Spleen (tissue), 11 donors: ENCODE results near the gene TMEM139. TPM values are rescaled to one million over a fixed set of nuclear protein-coding genes. Genes with fewer than 3 reads are reported as not detected.
A peak's percentile ranks its signal among the peaks of the same experiment; 100 is the strongest.

Experiments
- DNase-seq: peaks from one replicate; pipeline ENCODE4 v3.0.0-alpha.2; 2020
- H3K27ac ChIP-seq, 8 donors: fragments of 200-600 bp; sonication (generic) in 7 of 8; 1 replicate in 4 of 8; 2 replicates in 4 of 8; pipeline versions ENCODE4 v1.5.0 to v1.8.0; 2016 to 2021; ENCODE audit warnings: inconsistent platforms in 4 of 8, mild to moderate bottlenecking in 4 of 8, moderate library complexity in 1 of 8
- H3K27me3 ChIP-seq, 7 donors: fragments of 200-600 bp; sonication (generic) in 6 of 7; replicated peaks in 1 of 7; 1 replicate in 4 of 7; 2 replicates in 3 of 7; pipeline versions ENCODE4 v1.5.0 to v1.8.0; 2016 to 2021; ENCODE audit warnings: inconsistent platforms in 3 of 7, mild to moderate bottlenecking in 1 of 7
- H3K36me3 ChIP-seq, 6 donors: fragments of 200-600 bp; sonication (generic) in 5 of 6; 1 replicate in 4 of 6; 2 replicates in 2 of 6; pipeline versions ENCODE4 v1.5.0 to v1.8.0; 2016 to 2021; ENCODE audit warnings: inconsistent platforms in 2 of 6
- H3K4me1 ChIP-seq, 6 donors: fragments of 200-600 bp; sonication (generic) in 5 of 6; 1 replicate in 3 of 6; 2 replicates in 3 of 6; pipeline versions ENCODE4 v1.5.0 to v1.8.0; 2016 to 2021; ENCODE audit warnings: inconsistent platforms in 3 of 6
- H3K4me3 ChIP-seq, 8 donors: fragments of 200-600 bp; sonication (generic) in 7 of 8; 1 replicate in 4 of 8; 2 replicates in 4 of 8; pipeline versions ENCODE4 v1.5.0 to v1.8.0; 2016 to 2021; ENCODE audit warnings: inconsistent platforms in 4 of 8, mild to moderate bottlenecking in 4 of 8, moderate library complexity in 2 of 8
- H3K9me3 ChIP-seq, 8 donors: fragments of 200-600 bp; sonication (generic) in 7 of 8; 1 replicate in 4 of 8; 2 replicates in 4 of 8; pipeline versions ENCODE4 v1.5.0 to v1.8.0; 2016 to 2021; ENCODE audit warnings: inconsistent platforms in 4 of 8
- POLR2A ChIP-seq, 3 donors: fragments of 450-650 bp; IDR thresholded peaks; one replicate each; pipeline ENCODE4 v1.5.1; 2017; ENCODE audit warnings: antibody characterized with exemption in 3 of 3, mild to moderate bottlenecking in 1 of 3
- POLR2AphosphoS5 ChIP-seq, 3 donors: sonication (generic); formaldehyde crosslinking; IDR thresholded peaks; one replicate each; pipeline ENCODE4 v1.5.1; 2017; ENCODE audit warnings: antibody characterized with exemption in 3 of 3
- WGBS, 5 donors: extraction: QIAGEN DNeasy Blood & Tissue Kit in 3 of 5; methylation state at CpG; one replicate each; pipeline versions ENCODE4 v1.1.5 to v1.1.7; 2013 to 2018; 5-methylcytosine and 5-hydroxymethylcytosine counted together
- intact Hi-C: fragments of 100-400 bp; cut with DNase I; formaldehyde crosslinking; loops from one replicate; pipeline ENCODE4 v1.15.0; 2023; ENCODE audit warnings: low total_unique reads
- polyA plus RNA-seq, 3 donors: library from polyadenylated mRNA; stranded (reverse); fragments of 200-250 nt; gene quantifications; one replicate each; pipeline ENCODE4 v1.2.1, GENCODE V29; 2013
- total RNA-seq, 7 donors: library from RNA; depleted of rRNA in 3 of 7; stranded (reverse); fragments of >200 nt in 3 of 7; fragmentation: NEBNext Ultra II Directional in 4 of 7; extraction: Animal tissue kit (Norgen Biotek cat#: 25700) in 4 of 7; gene quantifications; one replicate each; pipeline versions ENCODE4 v1.1.0 to v1.2.1, GENCODE V29; 2016 to 2021
- TF ChIP-seq, protein P1 (sequence below), 11 experiments: fragments of 200-600 bp in 7 of 11; fragments of 450-650 bp in 4 of 11; sonication (generic) in 4 of 11; IDR thresholded peaks in 8 of 11; conservative IDR thresholded peaks in 3 of 11; 1 replicate in 7 of 11; 2 replicates in 4 of 11; pipeline versions ENCODE4 v1.4.0 to v1.8.0; 2016 to 2021; ENCODE audit warnings: antibody characterized with exemption in 11 of 11, inconsistent platforms in 4 of 11, mild to moderate bottlenecking in 1 of 11
- donor health status: healthy with polysubstance abuse.
- donor health status: DM: no; HTN: no; CAD: no; lungs with moderate emphysema.
- donor health status: DM: no; HTN: no; CAD: no.
- donor health status: Bipolar disorder and iron deficiency.
- donor health status: healthy.
- donor health status: DM: no; HTN: no; CAD: no.
- donor health status: DM: yes; HTN: yes; CAD: no.

The TMEM139 gene
- total and polyA plus RNA-seq, 10 donors: 0.52 to 2.3 (median 1.1) TPM

DNA sequence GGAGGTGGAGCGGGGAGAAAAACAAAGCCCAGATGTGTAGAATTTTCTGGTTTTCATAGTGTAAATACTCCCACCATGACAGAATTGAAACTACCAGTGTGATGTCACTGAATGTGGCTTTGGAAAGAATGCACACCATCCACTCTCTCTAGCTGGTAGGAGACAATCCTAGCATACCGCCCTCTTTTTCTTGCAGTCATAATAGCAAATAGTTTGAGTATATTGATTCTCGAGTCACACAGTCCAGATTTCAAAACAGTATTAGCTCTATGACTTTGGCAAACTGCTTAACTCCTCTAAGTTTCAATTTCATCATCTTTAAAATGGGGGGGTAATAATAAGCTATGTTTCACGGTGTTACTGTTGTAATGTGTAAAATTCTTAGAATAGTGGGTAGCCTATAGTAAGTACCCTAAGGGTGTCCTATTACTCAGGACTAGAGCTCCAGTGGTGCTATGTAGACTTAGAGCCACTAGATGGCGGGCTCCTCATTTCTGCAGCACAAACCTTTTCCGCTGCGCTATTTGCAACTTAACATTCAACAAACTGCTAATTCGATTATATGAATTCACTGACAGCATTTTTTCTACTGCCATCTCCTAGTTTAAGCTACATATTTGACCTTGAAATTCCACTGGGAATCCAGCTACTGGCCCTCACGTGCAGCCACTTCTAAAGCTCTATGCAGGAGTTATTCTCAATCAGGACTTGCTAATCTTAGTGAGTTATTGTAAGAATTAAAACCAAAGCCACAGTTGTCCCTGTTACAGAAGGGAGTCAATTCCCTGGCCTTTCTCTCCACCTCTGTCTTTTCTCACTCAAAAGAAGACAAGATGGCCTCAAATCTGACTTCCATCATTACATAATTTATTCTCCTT, 44.2 kb upstream of the TMEM139 start:
- Histone ChIP-seq H3K27ac (peak overlapping the region; percentile 39 to 93 (median 78)), H3K4me1 (peaks cover 0 to 50% (median 21%) of the 10 kb centered on the region in 6 donors), H3K9me3 (peaks cover 0 to 24% (median 20%) of the 10 kb centered on the region in 8 donors), H3K4me3 (peak overlapping the region in 1 of 8 donors; percentile 27), H3K27me3 (peaks cover 0 to 5% (median 0%) of the 10 kb centered on the region in 7 donors), H3K36me3 (no peaks in the 10 kb centered on the region)
- no peak for TF ChIP-seq POLR2AphosphoS5 (IDR thresholded peaks at IDR 0.05)
- TF ChIP-seq, protein P1, sequence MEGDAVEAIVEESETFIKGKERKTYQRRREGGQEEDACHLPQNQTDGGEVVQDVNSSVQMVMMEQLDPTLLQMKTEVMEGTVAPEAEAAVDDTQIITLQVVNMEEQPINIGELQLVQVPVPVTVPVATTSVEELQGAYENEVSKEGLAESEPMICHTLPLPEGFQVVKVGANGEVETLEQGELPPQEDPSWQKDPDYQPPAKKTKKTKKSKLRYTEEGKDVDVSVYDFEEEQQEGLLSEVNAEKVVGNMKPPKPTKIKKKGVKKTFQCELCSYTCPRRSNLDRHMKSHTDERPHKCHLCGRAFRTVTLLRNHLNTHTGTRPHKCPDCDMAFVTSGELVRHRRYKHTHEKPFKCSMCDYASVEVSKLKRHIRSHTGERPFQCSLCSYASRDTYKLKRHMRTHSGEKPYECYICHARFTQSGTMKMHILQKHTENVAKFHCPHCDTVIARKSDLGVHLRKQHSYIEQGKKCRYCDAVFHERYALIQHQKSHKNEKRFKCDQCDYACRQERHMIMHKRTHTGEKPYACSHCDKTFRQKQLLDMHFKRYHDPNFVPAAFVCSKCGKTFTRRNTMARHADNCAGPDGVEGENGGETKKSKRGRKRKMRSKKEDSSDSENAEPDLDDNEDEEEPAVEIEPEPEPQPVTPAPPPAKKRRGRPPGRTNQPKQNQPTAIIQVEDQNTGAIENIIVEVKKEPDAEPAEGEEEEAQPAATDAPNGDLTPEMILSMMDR (IDR thresholded peaks at IDR 0.05 in 8 of 11, conservative IDR thresholded peaks at IDR 0.05 in 3 of 11): peak; percentile 79 to 97 (median 93)
- no peak for DNase-seq
- WGBS, 5 donors: 18 to 31% (median 23%) methylated on average over 9 of the region's 9 CpGs
- intact Hi-C loops: loop anchor here (2.0 to 5.0 kb wide), 2 partner anchors 62 to 176 kb away; no protein-coding TSS in a partner anchor

DNA sequence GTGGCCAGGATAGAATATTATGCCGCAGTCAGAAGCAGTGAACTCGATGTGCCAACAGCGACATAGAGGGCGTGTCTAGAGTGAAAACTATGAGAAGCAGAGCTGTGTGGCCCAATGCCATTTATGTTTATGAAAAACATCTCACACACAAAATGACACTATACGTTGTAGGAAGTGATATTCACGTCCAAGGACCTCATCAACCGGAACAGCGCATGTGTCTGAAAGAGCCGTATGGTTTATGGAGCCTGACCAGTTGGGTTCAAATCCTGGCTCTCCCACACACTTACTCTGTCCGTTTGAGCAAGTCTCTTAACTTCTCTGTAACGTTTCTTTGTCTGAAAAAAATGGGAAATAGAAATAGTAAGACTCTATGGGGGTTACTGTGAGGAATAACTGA, 42.5 kb upstream of the TMEM139 start:
- DNase-seq: no peak
- Histone ChIP-seq H3K4me3 (no peak overlapping the region), H3K36me3 (no peaks in the 10 kb centered on the region), H3K27me3 (peaks cover 0 to 5% (median 0%) of the 10 kb centered on the region in 7 donors), H3K4me1 (peaks cover 0 to 55% (median 28%) of the 10 kb centered on the region in 6 donors), H3K27ac (no peak overlapping the region), H3K9me3 (peaks cover 0 to 6% (median 4%) of the 10 kb centered on the region in 8 donors)
- 76 to 86% (median 80%) methylated on average over 11 of the region's 11 CpGs for WGBS, 5 donors
- TF ChIP-seq POLR2AphosphoS5 (IDR thresholded peaks at IDR 0.05) (no peak), POLR2A (IDR thresholded peaks at IDR 0.05) (no peak)
- TF ChIP-seq, protein P1 (IDR thresholded peaks at IDR 0.05 in 8 of 11, conservative IDR thresholded peaks at IDR 0.05 in 3 of 11): no peak
- intact Hi-C loops: loop anchor here (5.0 kb wide), 1 partner anchor 60 kb away; no protein-coding TSS in a partner anchor

DNA sequence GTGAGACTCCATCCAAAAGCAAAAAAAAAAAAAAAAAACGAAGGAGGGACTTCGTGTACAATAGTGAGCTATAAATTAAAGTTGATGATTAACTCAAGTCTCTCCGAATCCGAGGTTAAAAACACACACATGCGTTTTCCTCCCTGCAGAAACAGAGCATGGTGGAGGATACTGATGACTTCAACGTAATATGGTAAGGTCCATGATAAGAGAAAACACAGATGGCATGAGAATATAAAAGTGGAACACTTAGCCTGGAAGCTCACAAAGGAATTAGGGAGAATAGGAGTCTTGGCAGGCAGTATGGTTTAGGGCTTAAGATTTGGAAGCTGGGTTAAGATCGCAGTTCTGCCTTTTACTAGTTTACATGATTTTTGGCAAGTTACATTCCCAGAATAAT, 41.6 kb upstream of the TMEM139 start:
- WGBS, 5 donors: 75 to 90% (median 85%) methylated on average over 7 of the region's 7 CpGs
- intact Hi-C loops: loop anchor here (5.0 kb wide), 1 partner anchor 59 kb away; no protein-coding TSS in a partner anchor
- no peak overlapping the region for H3K4me3 ChIP-seq
- no peaks in the 10 kb centered on the region for H3K27me3 ChIP-seq
- TF ChIP-seq POLR2AphosphoS5 (IDR thresholded peaks at IDR 0.05) (no peak), POLR2A (IDR thresholded peaks at IDR 0.05) (no peak)
- TF ChIP-seq, protein P1 (IDR thresholded peaks at IDR 0.05 in 8 of 11, conservative IDR thresholded peaks at IDR 0.05 in 3 of 11): no peak
- H3K9me3 ChIP-seq: no peaks in the 10 kb centered on the region
- H3K27ac ChIP-seq: no peak overlapping the region
- H3K4me1 ChIP-seq: peaks cover 0 to 49% (median 29%) of the 10 kb centered on the region in 6 donors
- DNase-seq: no peak
- H3K36me3 ChIP-seq: no peaks in the 10 kb centered on the region

DNA sequence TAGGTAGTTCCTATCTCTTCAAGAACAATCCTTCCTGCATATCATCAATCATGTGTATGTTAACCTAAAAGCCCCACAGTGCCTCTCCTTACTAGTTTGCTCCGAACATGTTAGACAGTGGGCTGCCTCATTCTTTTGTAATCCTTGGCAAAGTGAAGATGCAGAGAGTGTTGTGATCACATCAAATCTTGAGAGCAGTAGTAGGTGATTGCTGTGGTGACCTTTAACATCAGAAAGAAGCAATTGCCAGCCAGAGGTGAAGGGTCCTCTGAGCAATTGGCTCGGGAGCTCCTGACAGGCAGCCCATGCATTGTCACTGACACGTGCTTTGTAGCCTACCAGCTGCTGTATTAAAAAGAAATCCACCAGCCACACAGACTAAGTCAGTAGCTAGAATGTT, 41.1 kb upstream of the TMEM139 start:
- TF ChIP-seq POLR2AphosphoS5 (IDR thresholded peaks at IDR 0.05) (no peak), POLR2A (IDR thresholded peaks at IDR 0.05) (no peak)
- TF ChIP-seq, protein P1 (IDR thresholded peaks at IDR 0.05 in 8 of 11, conservative IDR thresholded peaks at IDR 0.05 in 3 of 11): no peak
- WGBS, 5 donors: 71 to 86% (median 80%) methylated on average over 3 of the region's 3 CpGs
- H3K36me3 ChIP-seq: no peaks in the 10 kb centered on the region
- H3K27me3 ChIP-seq: no peaks in the 10 kb centered on the region
- no peak for DNase-seq
- intact Hi-C loops: loop anchor here (5.0 kb wide), 1 partner anchor 59 kb away; no protein-coding TSS in a partner anchor
- H3K9me3 ChIP-seq: no peaks in the 10 kb centered on the region
- no peak overlapping the region for H3K27ac ChIP-seq
- no peak overlapping the region for H3K4me3 ChIP-seq
- peaks cover 0 to 50% (median 29%) of the 10 kb centered on the region in 6 donors for H3K4me1 ChIP-seq
